WERI-Rb-1 (cell line): Measurements from ENCODE around the gene PCLO.

Experiments used
- DNase-seq: peaks from one replicate; pipeline ENCODE4 v3.0.0-alpha.2; 2020
- H3K27ac ChIP-seq: fragments of 250-450 bp; sonication (Bioruptor Pico); 2 replicates; pipeline ENCODE4 v1.5.1; 2020; ENCODE audit warnings: mild to moderate bottlenecking, moderate library complexity
- H3K27me3 ChIP-seq: fragments of 250-450 bp; sonication (Bioruptor Pico); 2 replicates; pipeline ENCODE4 v1.5.1; 2021; ENCODE audit warnings: mild to moderate bottlenecking, low read depth, moderate library complexity; ENCODE audit not compliant: insufficient read depth, severe bottlenecking
- H3K36me3 ChIP-seq: fragments of 250-450 bp; sonication (Bioruptor Pico); 2 replicates; pipeline ENCODE4 v1.5.1; 2020; ENCODE audit warnings: mild to moderate bottlenecking, moderate library complexity
- H3K4me3 ChIP-seq: 2 replicates; pipeline ENCODE4 v1.5.1; 2011; ENCODE audit warnings: low read depth, mild to moderate bottlenecking, control low read depth, low read length
- H3K9me3 ChIP-seq: fragments of 250-450 bp; sonication (Bioruptor Pico); 2 replicates; pipeline ENCODE4 v1.5.1; 2021; ENCODE audit warnings: mild to moderate bottlenecking, moderate library complexity; ENCODE audit not compliant: severe bottlenecking
- CTCF ChIP-seq: IDR thresholded peaks from 2 replicates; pipeline ENCODE4 v1.5.1; 2011; ENCODE audit warnings: low read depth, mild to moderate bottlenecking, control low read depth, inconsistent platforms, low read length

PCLO gene

GRCh38 chr7:82810558-82811259 is 352.0 kb downstream of the PCLO start:
- H3K9me3 ChIP-seq, result no peaks in the 10 kb centered on the region
- TF ChIP-seq CTCF, result peak; percentile 59
- no peak overlapping the region for H3K27ac ChIP-seq
- DNase-seq, result peak; percentile 16
- no peaks in the 10 kb centered on the region for H3K36me3 ChIP-seq
- no peak overlapping the region for H3K4me3 ChIP-seq
- H3K27me3 ChIP-seq, result no peaks in the 10 kb centered on the region

- no peaks in the 10 kb centered on the region for H3K9me3 ChIP-seq
- TF ChIP-seq CTCF, result no peak
- no peak for DNase-seq
- H3K27ac ChIP-seq, result no peak overlapping the region
- H3K36me3 ChIP-seq, result no peaks in the 10 kb centered on the region
- H3K27me3 ChIP-seq, result no peaks in the 10 kb centered on the region
- no peak overlapping the region for H3K4me3 ChIP-seq
Measured at GRCh38 chr7:82808633-82809032, 354.1 kb downstream of the PCLO start.

GRCh38 chr7:82805527-82805960 is 357.1 kb downstream of the PCLO start:
- Histone ChIP-seq H3K9me3 (no peaks in the 10 kb centered on the region), H3K27me3 (no peaks in the 10 kb centered on the region), H3K36me3 (no peaks in the 10 kb centered on the region), H3K4me3 (no peak overlapping the region), H3K27ac (no peak overlapping the region)
- no peak for DNase-seq
- no peak for TF ChIP-seq CTCF

- TF ChIP-seq CTCF, result no peak
- no peak overlapping the region for H3K27ac ChIP-seq
- no peaks in the 10 kb centered on the region for H3K9me3 ChIP-seq
- no peak for DNase-seq
- no peak overlapping the region for H3K4me3 ChIP-seq
- H3K36me3 ChIP-seq, result no peaks in the 10 kb centered on the region
- no peaks in the 10 kb centered on the region for H3K27me3 ChIP-seq
Measured at GRCh38 chr7:82803411-82803810, 359.3 kb downstream of the PCLO start.

GRCh38 chr7:82789883-82790609 is 372.6 kb downstream of the PCLO start:
- Histone ChIP-seq H3K36me3 (no peaks in the 10 kb centered on the region), H3K4me3 (no peak overlapping the region), H3K9me3 (no peaks in the 10 kb centered on the region), H3K27ac (no peak overlapping the region), H3K27me3 (no peaks in the 10 kb centered on the region)
- no peak for DNase-seq
- TF ChIP-seq CTCF, result no peak

- Histone ChIP-seq H3K9me3 (no peaks in the 10 kb centered on the region), H3K4me3 (no peak overlapping the region), H3K27me3 (no peaks in the 10 kb centered on the region), H3K27ac (no peak overlapping the region), H3K36me3 (no peaks in the 10 kb centered on the region)
- no peak for DNase-seq
- TF ChIP-seq CTCF, result no peak
Measured at GRCh38 chr7:82778021-82778420, 384.7 kb downstream of the PCLO start.
